Heart left ventricle (tissue), 16 donors: ENCODE results near the gene ZNF341. TPM values are rescaled to one million over a fixed set of nuclear protein-coding genes. Genes with fewer than 3 reads are reported as not detected.

ENCODE experiments used
- ATAC-seq, 4 donors: fragments of 200-7000 bp; cut with Tn5 transposase; one replicate each; pipeline ENCODE4 v1.9.1; 2020 to 2022; ENCODE audit warnings: moderate library complexity in 4 of 4, mild to moderate bottlenecking in 3 of 4, moderate number of reproducible peaks in 1 of 4
- DNase-seq, 5 donors: peaks; one replicate each; pipeline ENCODE4 v3.0.0-alpha.2; 2020
- H3K27ac ChIP-seq, 12 donors: fragments of 200-600 bp; sonication (generic) in 4 of 12; one replicate each; pipeline versions ENCODE4 v1.5.0 to v1.8.0; 2016 to 2022; ENCODE audit warnings: mild to moderate bottlenecking in 2 of 12
- H3K27me3 ChIP-seq, 9 donors: fragments of 200-600 bp; sonication (generic) in 2 of 9; one replicate each; pipeline versions ENCODE4 v1.5.1 to v1.8.0; 2016 to 2022; ENCODE audit warnings: mild to moderate bottlenecking in 3 of 9
- H3K36me3 ChIP-seq, 9 donors: fragments of 200-600 bp; sonication (generic) in 2 of 9; one replicate each; pipeline versions ENCODE4 v1.5.0 to v1.8.0; 2018 to 2022; ENCODE audit warnings: mild to moderate bottlenecking in 2 of 9
- H3K4me1 ChIP-seq, 12 donors: fragments of 200-600 bp; sonication (generic) in 4 of 12; one replicate each; pipeline versions ENCODE4 v1.5.0 to v1.8.0; 2016 to 2022; ENCODE audit warnings: mild to moderate bottlenecking in 3 of 12
- H3K4me3 ChIP-seq, 12 donors: fragments of 200-600 bp; sonication (generic) in 4 of 12; one replicate each; pipeline versions ENCODE4 v1.5.0 to v1.8.0; 2017 to 2022; ENCODE audit warnings: mild to moderate bottlenecking in 9 of 12, moderate library complexity in 4 of 12
- H3K9me3 ChIP-seq, 12 donors: fragments of 200-600 bp; sonication (generic) in 4 of 12; one replicate each; pipeline versions ENCODE4 v1.5.0 to v1.8.0; 2016 to 2022; ENCODE audit warnings: mild to moderate bottlenecking in 1 of 12
- CTCF ChIP-seq, 12 donors: fragments of 200-600 bp; sonication (generic) in 4 of 12; IDR thresholded peaks; one replicate each; pipeline versions ENCODE4 v1.5.0 to v1.8.0; 2018 to 2022; ENCODE audit warnings: antibody characterized with exemption in 12 of 12, mild to moderate bottlenecking in 5 of 12
- POLR2A ChIP-seq, 2 donors: fragments of 450-650 bp; IDR thresholded peaks; one replicate each; pipeline ENCODE4 v1.6.1; 2017; ENCODE audit warnings: antibody characterized with exemption in 2 of 2, mild to moderate bottlenecking in 2 of 2, moderate library complexity in 2 of 2
- WGBS, 4 donors: extraction: QIAGEN DNeasy Blood & Tissue Kit in 2 of 4; methylation state at CpG; one replicate each; pipeline versions ENCODE4 v1.1.5 to v1.1.7; 2013 to 2018; 5-methylcytosine and 5-hydroxymethylcytosine counted together
- intact Hi-C, 10 donors: fragments of 100-400 bp; cut with DNase I; formaldehyde crosslinking; loops; one replicate each; pipeline versions ENCODE4 v1.11.1 to v1.14.2; 2022
- polyA plus RNA-seq, 2 donors: library from polyadenylated mRNA; stranded (reverse); fragments of 200-250 nt; gene quantifications; one replicate each; pipeline ENCODE4 v1.2.3, GENCODE V29; 2013
- total RNA-seq, 9 donors: library from RNA; depleted of rRNA in 2 of 9; stranded (reverse); fragments of >200 nt in 2 of 9; fragmentation: NEBNext Ultra II Directional in 3 of 9; extraction: Animal tissue kit (Norgen Biotek cat#: 25700) in 3 of 9; gene quantifications; one replicate each; pipeline versions ENCODE4 v1.1.0 to v1.2.4, GENCODE V29; 2016 to 2023
- donor health status: ischemic (EF 13 %, LVEDD 7.1; RV severe dilation, severe dysfunction).
- donor health status: healthy with polysubstance abuse.
- donor health status: DM: no; HTN: yes; CAD: no.
- donor health status: DM: no; HTN: no; CAD: no.
- donor health status: ischemic (EF 25% LVEDD 6.9; RV normal size, moderate dysfunction).
- donor health status: ischemic (EF 25% LVEDD 5.7; RV mildly dilated, moderate dysfunction).
- donor health status: healthy.
- donor health status: DM: yes; HTN: yes; CAD: no.
- donor health status: ischemic (EF 35%, LVEDD 5.7; RV mildly dilated, moderate dysfunction).
- donor health status: nonischemic (EF 11% LVEDD 7.7; RV severe dilation, severe dysfunction).
- donor health status: DM: yes; HTN: yes; CAD: no.
- donor health status: PGD.
- donor health status: ischemic (EF 29% LVEDD 5.4; RV normal size, mild dysfunction).
- donor health status: nonischemic (EF 23%, LVEDD 6.1; RV moderate dilation, normal function).

The ZNF341 gene
- total and polyA plus RNA-seq, 11 donors: 1.2 to 3.3 (median 1.7) TPM

- Histone ChIP-seq H3K27me3 (no peaks in the 10 kb centered on the region), H3K36me3 (peaks cover 0 to 5% (median 0%) of the 10 kb centered on the region in 9 donors), H3K4me3 (no peak overlapping the region), H3K27ac (peak overlapping the region in 9 of 12 donors; percentile 17 to 52 (median 42)), H3K9me3 (no peaks in the 10 kb centered on the region), H3K4me1 (peaks cover 0 to 94% (median 67%) of the 10 kb centered on the region in 12 donors)
- intact Hi-C loops: no loop called here
- DNase-seq (peak in 3 of 5 donors; percentile 38 to 59 (median 41)), ATAC-seq (peak; percentile 76 to 88 (median 82))
- TF ChIP-seq CTCF (IDR thresholded peaks at IDR 0.05): no peak
- no peak for TF ChIP-seq POLR2A (IDR thresholded peaks at IDR 0.05)
- 54 to 69% (median 58%) methylated on average over 5 of the region's 5 CpGs for WGBS, 4 donors
Measured at GRCh38 chr20:33822423-33822822, 90.6 kb downstream of the ZNF341 start.

DNA sequence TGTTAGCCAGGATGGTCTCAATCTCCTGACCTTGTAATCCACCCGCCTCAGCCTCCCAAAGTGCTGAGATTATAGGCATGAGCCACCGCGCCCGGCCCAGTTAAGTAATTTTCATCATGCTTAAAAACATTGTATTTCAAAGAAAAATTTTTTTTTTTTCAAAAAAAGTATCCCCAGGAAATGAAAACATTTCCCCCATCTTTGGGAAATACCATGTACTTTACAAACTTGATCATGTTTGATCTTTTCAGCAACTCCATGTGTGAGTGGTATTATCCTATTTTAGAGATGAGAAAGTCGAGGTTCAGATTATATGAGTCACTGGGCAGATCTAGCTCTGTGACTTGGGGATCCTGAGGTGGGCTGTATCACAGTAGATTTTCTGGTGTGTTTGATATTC lies 91.2 kb downstream of the ZNF341 start:
- intact Hi-C loops: no loop called here

GRCh38 chr20:33824852-33825251 lies 93.1 kb downstream of the ZNF341 start:
- no peaks in the 10 kb centered on the region for H3K9me3 ChIP-seq
- no peak overlapping the region for H3K27ac ChIP-seq
- TF ChIP-seq POLR2A (IDR thresholded peaks at IDR 0.05) (no peak), CTCF (IDR thresholded peaks at IDR 0.05) (no peak)
- intact Hi-C loops: no loop called here
- peaks cover 0 to 5% (median 0%) of the 10 kb centered on the region in 9 donors for H3K36me3 ChIP-seq
- H3K4me3 ChIP-seq: no peak overlapping the region
- no peaks in the 10 kb centered on the region for H3K27me3 ChIP-seq
- peaks cover 0 to 95% (median 77%) of the 10 kb centered on the region in 12 donors for H3K4me1 ChIP-seq
- DNase-seq (no peak), ATAC-seq (no peak)
- 92 to 96% (median 95%) methylated on average over 1 of the region's 1 CpG for WGBS, 4 donors

More for the DNA sequence above, 91.2 kb downstream of the ZNF341 start:
- Histone ChIP-seq H3K27me3 (no peaks in the 10 kb centered on the region), H3K4me1 (peaks cover 0 to 94% (median 67%) of the 10 kb centered on the region in 12 donors), H3K9me3 (no peaks in the 10 kb centered on the region), H3K27ac (peak overlapping the region in 6 of 12 donors; percentile 17 to 52 (median 42)), H3K36me3 (peaks cover 0 to 5% (median 0%) of the 10 kb centered on the region in 9 donors), H3K4me3 (no peak overlapping the region)
- ATAC-seq (no peak), DNase-seq (no peak)
- 92 to 94% (median 92%) methylated on average over 5 of the region's 5 CpGs for WGBS, 4 donors
- no peak for TF ChIP-seq POLR2A (IDR thresholded peaks at IDR 0.05)
- no peak for TF ChIP-seq CTCF (IDR thresholded peaks at IDR 0.05)

GRCh38 chr20:33825340-33826269 lies 93.8 kb downstream of the ZNF341 start:
- DNase-seq: no peak
- Histone ChIP-seq H3K9me3 (no peaks in the 10 kb centered on the region), H3K27me3 (no peaks in the 10 kb centered on the region), H3K27ac (peak overlapping the region in 1 of 12 donors; percentile 63), H3K4me1 (peaks cover 0 to 95% (median 77%) of the 10 kb centered on the region in 12 donors), H3K36me3 (peaks cover 0 to 5% (median 0%) of the 10 kb centered on the region in 9 donors), H3K4me3 (no peak overlapping the region)
- ATAC-seq: no peak
- intact Hi-C loops: no loop called here
- TF ChIP-seq POLR2A (IDR thresholded peaks at IDR 0.05) (no peak), CTCF (IDR thresholded peaks at IDR 0.05) (no peak)
- WGBS, 4 donors: 96 to 99% (median 98%) methylated on average over 3 of the region's 3 CpGs
